SJSA1 (cell line): ENCODE data around the gene ETV6. TPM values are rescaled to one million over a fixed set of nuclear protein-coding genes. Genes with fewer than 3 reads are reported as not detected.
A peak's percentile ranks its signal among the peaks of the same experiment; 100 is the strongest.

Experiments used
- DNase-seq, 2 experiments: peaks; one replicate each; pipeline ENCODE4 v3.0.0-alpha.2; 2015 to 2020; ENCODE audit warnings: low spot score in 2 of 2, low read depth in 1 of 2
- H3K27ac ChIP-seq: fragments of 250-450 bp; sonication (Bioruptor Pico); 2 replicates; pipeline ENCODE4 v1.5.1; 2020; ENCODE audit warnings: mild to moderate bottlenecking, moderate library complexity
- H3K27me3 ChIP-seq: fragments of 250-450 bp; sonication (Bioruptor Pico); replicated peaks from 2 replicates; pipeline ENCODE4 v1.5.1; 2020; ENCODE audit warnings: mild to moderate bottlenecking, moderate library complexity
- H3K36me3 ChIP-seq: fragments of 250-450 bp; sonication (Bioruptor Pico); 2 replicates; pipeline ENCODE4 v1.5.1; 2020; ENCODE audit warnings: mild to moderate bottlenecking
- H3K4me1 ChIP-seq: fragments of 250-450 bp; sonication (Bioruptor Pico); replicated peaks from 2 replicates; pipeline ENCODE4 v1.6.1; 2021; ENCODE audit warnings: mild to moderate bottlenecking
- H3K4me3 ChIP-seq: fragments of 250-450 bp; sonication (Bioruptor Pico); 2 replicates; pipeline ENCODE4 v1.5.1; 2020; ENCODE audit warnings: mild to moderate bottlenecking
- H3K9me3 ChIP-seq: fragments of 250-450 bp; sonication (Bioruptor Pico); replicated peaks from 2 replicates; pipeline ENCODE4 v1.5.1; 2020; ENCODE audit warnings: mild to moderate bottlenecking
- total RNA-seq: library from RNA; depleted of rRNA; stranded (reverse); fragments of >200 nt; shearing (Covaris generic); gene quantifications from 2 replicates; pipeline ENCODE4 v1.2.3, GENCODE V29; 2014

Gene ETV6
- total RNA-seq, 1 experiment from 2014 or later = 8.0 TPM

GRCh38 chr12:11916113-11916512, 266.6 kb downstream of the ETV6 start:
- DNase-seq = no peak
- H3K36me3 ChIP-seq = no peaks in the 10 kb centered on the region
- H3K4me3 ChIP-seq = no peak overlapping the region
- H3K27me3 ChIP-seq = no peaks in the 10 kb centered on the region
- H3K9me3 ChIP-seq = no peaks in the 10 kb centered on the region
- H3K27ac ChIP-seq = no peak overlapping the region
- peaks cover 10% of the 10 kb centered on the region for H3K4me1 ChIP-seq

DNA sequence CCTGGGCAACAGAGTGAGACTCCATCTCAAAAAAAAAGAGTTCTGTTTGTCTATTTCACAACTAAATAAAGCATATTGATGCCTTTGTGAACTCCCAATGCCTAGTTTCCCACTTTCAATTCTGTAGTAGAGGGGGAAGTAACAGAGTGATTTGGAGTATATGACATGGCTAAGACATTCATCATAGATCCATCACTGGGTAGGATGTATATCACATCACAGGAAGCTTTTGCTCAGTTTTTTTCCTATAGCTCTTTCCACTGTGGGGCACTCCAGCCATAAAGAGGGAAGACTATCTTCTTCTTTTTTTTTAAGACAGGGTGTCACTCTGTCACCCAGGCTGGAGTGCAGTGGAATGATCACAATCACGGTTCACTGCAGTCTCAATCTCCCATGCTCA, 267.3 kb downstream of the ETV6 start:
- Histone ChIP-seq H3K4me3 (no peak overlapping the region), H3K27ac (no peak overlapping the region), H3K36me3 (no peaks in the 10 kb centered on the region), H3K27me3 (no peaks in the 10 kb centered on the region), H3K9me3 (no peaks in the 10 kb centered on the region), H3K4me1 (peaks cover 10% of the 10 kb centered on the region)
- DNase-seq = no peak

DNA sequence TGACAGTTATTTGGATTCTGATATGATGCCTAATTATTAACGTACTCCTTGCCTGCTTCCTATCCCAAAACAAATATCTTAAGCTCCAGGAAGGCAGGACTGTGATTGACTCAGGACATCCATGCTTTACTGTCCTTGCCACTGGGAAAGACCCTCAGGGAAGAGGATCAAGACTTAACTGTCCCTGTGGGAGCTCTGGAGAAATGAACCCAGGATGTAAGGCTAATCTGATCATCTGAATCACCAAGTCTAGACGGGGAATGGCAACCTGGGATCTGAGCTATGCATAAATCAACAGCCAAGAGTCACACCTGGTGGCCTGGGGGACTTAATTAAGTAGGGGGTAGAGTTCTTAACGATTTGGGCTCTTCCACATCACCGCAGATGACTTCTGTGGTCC, 268.0 kb downstream of the ETV6 start:
- Histone ChIP-seq H3K27me3 (no peaks in the 10 kb centered on the region), H3K27ac (no peak overlapping the region), H3K4me3 (no peak overlapping the region), H3K36me3 (no peaks in the 10 kb centered on the region), H3K9me3 (no peaks in the 10 kb centered on the region), H3K4me1 (peaks cover 10% of the 10 kb centered on the region)
- no peak for DNase-seq

DNA sequence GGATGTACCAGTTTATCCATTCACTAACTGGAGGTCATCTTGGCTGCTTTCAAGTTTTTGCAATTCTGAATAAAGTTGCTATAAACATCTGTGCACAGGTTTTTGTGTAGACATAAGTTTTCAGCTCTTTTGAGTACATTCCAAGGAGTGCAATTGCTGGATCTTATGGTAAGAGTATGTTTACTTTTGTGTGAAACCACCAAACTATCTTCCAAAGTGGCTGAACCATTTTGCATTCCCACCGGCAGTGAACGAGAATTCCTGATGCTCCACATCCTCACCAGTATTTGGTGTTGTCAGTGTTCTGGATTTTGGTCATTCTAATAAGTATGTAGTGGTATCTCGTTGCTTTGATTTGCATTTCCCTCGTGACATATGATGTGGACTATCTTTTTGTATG, 270.8 kb downstream of the ETV6 start:
- Histone ChIP-seq H3K27ac (no peak overlapping the region), H3K4me1 (peaks cover 10% of the 10 kb centered on the region), H3K27me3 (no peaks in the 10 kb centered on the region), H3K4me3 (no peak overlapping the region), H3K36me3 (no peaks in the 10 kb centered on the region), H3K9me3 (no peaks in the 10 kb centered on the region)
- DNase-seq = peak in 1 of 2 experiments; percentile 50

DNA sequence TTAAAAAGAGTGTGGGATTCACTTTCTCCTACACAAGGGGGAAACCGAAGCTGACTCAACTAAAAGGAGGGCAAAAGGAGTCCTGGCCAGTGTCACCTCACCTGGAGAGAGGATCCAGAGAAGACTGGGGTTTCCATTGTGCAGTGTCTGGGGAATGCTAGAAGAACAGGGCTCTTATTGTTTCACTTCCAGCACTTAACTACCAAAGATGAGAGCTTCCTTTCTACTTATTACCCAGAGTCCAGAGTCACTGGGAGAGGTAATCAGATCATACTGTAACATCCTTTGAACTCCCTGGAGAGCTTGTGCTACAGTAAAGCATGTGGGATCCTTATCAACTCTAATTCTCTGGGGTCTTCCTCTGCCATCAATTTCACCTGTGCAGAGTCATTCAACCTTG, 272.9 kb downstream of the ETV6 start:
- Histone ChIP-seq H3K27ac (no peak overlapping the region), H3K36me3 (no peaks in the 10 kb centered on the region), H3K9me3 (no peaks in the 10 kb centered on the region), H3K4me3 (no peak overlapping the region), H3K27me3 (no peaks in the 10 kb centered on the region), H3K4me1 (peaks cover 10% of the 10 kb centered on the region)
- no peak for DNase-seq

DNA sequence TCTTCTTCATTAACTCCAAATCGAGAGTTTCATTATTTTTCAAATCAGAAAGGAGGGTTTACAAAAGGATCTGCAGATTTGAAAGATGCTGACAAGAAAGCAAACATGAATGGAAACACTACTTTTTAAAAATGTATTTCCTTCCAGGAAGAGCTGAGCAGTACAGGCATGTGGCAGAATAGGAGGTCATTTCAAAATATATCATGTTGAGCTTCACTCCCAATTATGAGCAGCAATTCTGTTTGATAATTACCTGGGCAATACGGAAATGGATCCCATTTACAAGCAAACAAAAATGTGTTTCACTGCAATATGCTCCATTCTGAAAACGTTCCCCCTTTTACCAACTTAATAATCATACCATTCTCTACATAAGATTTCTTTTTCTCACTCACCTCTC, 273.6 kb downstream of the ETV6 start:
- DNase-seq = no peak
- Histone ChIP-seq H3K4me1 (peaks cover 10% of the 10 kb centered on the region), H3K27ac (no peak overlapping the region), H3K36me3 (no peaks in the 10 kb centered on the region), H3K9me3 (no peaks in the 10 kb centered on the region), H3K27me3 (no peaks in the 10 kb centered on the region), H3K4me3 (no peak overlapping the region)

GRCh38 chr12:11927286-11927935, 277.9 kb downstream of the ETV6 start:
- H3K27me3 ChIP-seq = no peaks in the 10 kb centered on the region
- no peak overlapping the region for H3K4me3 ChIP-seq
- no peak overlapping the region for H3K27ac ChIP-seq
- H3K4me1 ChIP-seq = no peaks in the 10 kb centered on the region
- DNase-seq = no peak
- H3K9me3 ChIP-seq = no peaks in the 10 kb centered on the region
- no peaks in the 10 kb centered on the region for H3K36me3 ChIP-seq

- DNase-seq = no peak
- Histone ChIP-seq H3K4me1 (no peaks in the 10 kb centered on the region), H3K27me3 (no peaks in the 10 kb centered on the region), H3K36me3 (no peaks in the 10 kb centered on the region), H3K27ac (no peak overlapping the region), H3K9me3 (no peaks in the 10 kb centered on the region), H3K4me3 (no peak overlapping the region)
Measured at GRCh38 chr12:11929714-11930113, 280.2 kb downstream of the ETV6 start.

- no peaks in the 10 kb centered on the region; the same call in 1 of the 2 replicates for H3K9me3 ChIP-seq
- H3K4me3 ChIP-seq = no peak overlapping the region
- 0 out of 2 replicates have a peak, but pooled peaks cover 4% of the 10 kb centered on the region for H3K36me3 ChIP-seq
- peaks cover 17% of the 10 kb centered on the region for H3K4me1 ChIP-seq
- no peak overlapping the region for H3K27ac ChIP-seq
- no peak for DNase-seq
- no peaks in the 10 kb centered on the region; the same call in 1 of the 2 replicates for H3K27me3 ChIP-seq
Measured at GRCh38 chr12:11939223-11939622, 289.7 kb downstream of the ETV6 start.

DNA sequence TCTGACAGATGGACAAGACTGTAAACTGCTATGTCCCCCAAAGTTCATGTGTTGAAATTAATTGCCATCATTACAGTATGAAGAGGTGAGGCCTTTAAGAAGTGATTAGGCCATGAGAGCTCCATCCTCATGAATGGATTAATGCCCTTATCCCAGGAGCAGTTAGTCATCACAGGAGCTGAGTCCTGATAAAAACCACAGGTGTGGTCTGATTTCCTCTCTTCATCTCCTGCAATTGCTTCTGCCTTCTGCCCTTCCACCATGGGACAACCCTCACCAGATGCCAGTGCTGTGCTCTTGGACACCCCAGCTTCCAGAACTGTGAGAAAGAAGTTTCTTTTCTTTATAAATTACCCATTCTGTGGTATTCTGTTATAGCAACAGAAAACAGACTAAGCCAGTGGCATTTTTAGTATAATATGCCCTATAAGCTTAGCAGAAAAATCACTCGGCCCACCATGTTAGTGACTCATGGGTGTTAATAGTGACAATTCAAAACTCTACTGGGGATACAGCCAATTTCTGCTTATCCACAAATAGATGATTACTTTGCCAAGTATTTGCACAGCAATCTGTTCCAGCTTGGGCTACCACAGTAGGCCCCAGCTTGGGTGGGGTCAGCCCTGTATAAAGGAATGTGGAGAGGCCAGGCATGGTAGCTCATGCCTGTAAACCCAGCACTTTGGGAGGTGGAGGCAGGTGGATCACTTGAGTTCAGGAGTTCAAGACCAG, 292.3 kb downstream of the ETV6 start:
- H3K27ac ChIP-seq = peak overlapping the region; percentile 46
- H3K4me3 ChIP-seq = no peak overlapping the region
- H3K9me3 ChIP-seq = no peaks in the 10 kb centered on the region; the same call in 1 of the 2 replicates
- peaks cover 17% of the 10 kb centered on the region for H3K4me1 ChIP-seq
- 0 out of 2 replicates have a peak, but pooled peaks cover 4% of the 10 kb centered on the region for H3K36me3 ChIP-seq
- DNase-seq = peak; percentile 73 to 78
- no peaks in the 10 kb centered on the region; the same call in 1 of the 2 replicates for H3K27me3 ChIP-seq

GRCh38 chr12:11943919-11944700, 294.6 kb downstream of the ETV6 start:
- H3K4me3 ChIP-seq = no peak overlapping the region
- H3K27ac ChIP-seq = no peak overlapping the region
- H3K9me3 ChIP-seq = no peaks in the 10 kb centered on the region; the same call in 1 of the 2 replicates
- H3K4me1 ChIP-seq = peaks cover 17% of the 10 kb centered on the region
- 0 out of 2 replicates have a peak, but pooled peaks cover 4% of the 10 kb centered on the region for H3K36me3 ChIP-seq
- DNase-seq = no peak
- H3K27me3 ChIP-seq = no peaks in the 10 kb centered on the region; the same call in 1 of the 2 replicates
